Measurements from ENCODE around the gene AP5Z1.

DNA sequence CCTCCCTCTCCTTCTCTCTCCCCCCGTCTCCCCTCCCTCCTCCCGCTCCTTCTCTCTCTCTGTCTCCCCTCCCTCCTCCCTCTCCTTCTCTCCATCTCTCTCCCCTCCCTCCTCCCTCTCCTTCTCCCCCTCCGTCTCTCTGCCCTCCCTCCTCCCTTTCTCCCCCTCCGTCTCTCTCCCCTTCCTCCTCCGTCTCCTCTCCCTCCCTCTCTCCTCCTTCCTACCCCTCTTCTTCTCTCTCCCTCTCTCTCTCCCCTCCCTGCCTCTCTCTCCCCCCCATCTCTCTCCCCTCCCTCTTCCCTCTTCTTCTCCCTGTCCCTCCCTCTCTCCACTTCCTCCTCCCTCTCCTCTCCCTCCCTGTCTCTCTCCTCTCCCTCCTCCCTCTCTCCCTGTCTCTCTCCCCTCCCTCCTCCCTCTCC lies 32.2 kb downstream of the AP5Z1 start:
- no peak for TF ChIP-seq POLR2AphosphoS5 (IDR thresholded peaks at IDR 0.05)
- TF ChIP-seq, protein P1, sequence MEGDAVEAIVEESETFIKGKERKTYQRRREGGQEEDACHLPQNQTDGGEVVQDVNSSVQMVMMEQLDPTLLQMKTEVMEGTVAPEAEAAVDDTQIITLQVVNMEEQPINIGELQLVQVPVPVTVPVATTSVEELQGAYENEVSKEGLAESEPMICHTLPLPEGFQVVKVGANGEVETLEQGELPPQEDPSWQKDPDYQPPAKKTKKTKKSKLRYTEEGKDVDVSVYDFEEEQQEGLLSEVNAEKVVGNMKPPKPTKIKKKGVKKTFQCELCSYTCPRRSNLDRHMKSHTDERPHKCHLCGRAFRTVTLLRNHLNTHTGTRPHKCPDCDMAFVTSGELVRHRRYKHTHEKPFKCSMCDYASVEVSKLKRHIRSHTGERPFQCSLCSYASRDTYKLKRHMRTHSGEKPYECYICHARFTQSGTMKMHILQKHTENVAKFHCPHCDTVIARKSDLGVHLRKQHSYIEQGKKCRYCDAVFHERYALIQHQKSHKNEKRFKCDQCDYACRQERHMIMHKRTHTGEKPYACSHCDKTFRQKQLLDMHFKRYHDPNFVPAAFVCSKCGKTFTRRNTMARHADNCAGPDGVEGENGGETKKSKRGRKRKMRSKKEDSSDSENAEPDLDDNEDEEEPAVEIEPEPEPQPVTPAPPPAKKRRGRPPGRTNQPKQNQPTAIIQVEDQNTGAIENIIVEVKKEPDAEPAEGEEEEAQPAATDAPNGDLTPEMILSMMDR (IDR thresholded peaks at IDR 0.05) = no peak

All from suprapubic skin (tissue), 3 donors.